ENCODE data around the gene STON2.

Gene STON2

GRCh38 chr14:81220830-81221578, 179.1 kb downstream of the STON2 start, which contains the start of gene GTF2A1:
TSS of gene GTF2A1 (minus strand) at chr14:81220959. CDS start at chr14:81220518, 441 bp downstream.
- peak; percentile 97 for DNase-seq (ENCODE audit: low spot score)

- DNase-seq (ENCODE audit: low spot score) = no peak
Observed at GRCh38 chr14:81220580-81220829, 179.6 kb downstream of the STON2 start.

- peak; percentile 31 for DNase-seq (ENCODE audit: low spot score)
Observed at GRCh38 chr14:81219759-81220579, 180.2 kb downstream of the STON2 start.

- DNase-seq (ENCODE audit: low spot score) = peak; percentile 98
Observed at GRCh38 chr14:81219210-81219758, 180.8 kb downstream of the STON2 start.

GRCh38 chr14:81211844-81212243, 188.3 kb downstream of the STON2 start:
- peak; percentile 66 for DNase-seq (ENCODE audit: low spot score)
